Femur (tissue), 1 donor: ENCODE results near the gene C12orf75.
"Not testable (repeated sequence)": the region's sequence is repeated elsewhere in the genome, so short reads cannot be mapped to it uniquely, and the experiment has no call there.

Experiments used
- DNase-seq: peaks from one replicate; pipeline ENCODE4 v3.0.0-alpha.2; 2017

Gene C12orf75

DNA sequence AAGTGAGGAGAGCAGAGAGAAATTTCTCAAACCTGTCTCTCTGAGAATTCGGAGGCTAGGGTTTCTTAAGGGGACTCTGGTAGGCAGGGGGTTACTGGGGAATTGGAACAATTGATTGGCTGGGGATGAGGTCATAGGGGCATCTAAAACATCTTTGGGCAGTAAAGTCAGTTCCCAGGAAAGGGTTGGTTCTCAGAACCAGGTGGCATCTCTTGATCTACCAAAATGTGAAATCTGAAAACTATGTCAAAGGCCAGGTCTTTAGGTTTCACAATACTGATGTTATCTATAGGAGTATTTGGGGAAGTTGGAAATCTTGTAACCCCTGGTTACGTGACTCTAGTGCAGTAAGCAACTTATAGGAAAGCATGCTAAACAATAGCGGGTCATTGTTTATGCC lies 6.9 kb downstream of the C12orf75 start:
- no peak for DNase-seq

GRCh38 chr12:105338966-105339365 lies 8.5 kb downstream of the C12orf75 start:
- DNase-seq: no peak

GRCh38 chr12:105341010-105341409 lies 10.5 kb downstream of the C12orf75 start:
- DNase-seq: no peak

- not testable (repeated sequence) for DNase-seq
Observed at GRCh38 chr12:105341620-105342019, 11.1 kb downstream of the C12orf75 start.

GRCh38 chr12:105342464-105342863 lies 12.0 kb downstream of the C12orf75 start:
- no peak for DNase-seq

GRCh38 chr12:105343836-105344235 lies 13.3 kb downstream of the C12orf75 start:
- DNase-seq: no peak

- DNase-seq: no peak
Observed at GRCh38 chr12:105347499-105347898, 17.0 kb downstream of the C12orf75 start.

DNA sequence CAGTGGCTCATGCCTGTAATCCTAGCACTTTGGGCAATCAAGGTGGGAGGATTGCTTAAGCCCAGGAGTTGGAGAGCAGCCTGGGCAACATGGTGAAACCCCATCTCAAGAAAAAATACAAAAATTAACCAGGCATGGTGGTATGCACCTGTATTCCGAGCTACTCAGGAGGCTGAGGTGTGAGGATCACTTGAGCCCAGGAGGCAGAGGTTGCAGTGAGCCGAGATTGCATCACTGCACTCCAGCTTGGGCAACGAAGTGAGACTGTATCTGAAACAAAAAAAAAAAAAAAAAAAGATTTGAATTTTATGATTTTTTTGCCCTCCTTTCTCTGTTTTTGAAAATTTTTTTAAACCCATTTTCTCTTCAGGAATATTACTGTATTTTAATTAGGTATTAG lies 17.7 kb downstream of the C12orf75 start:
- DNase-seq: no peak

DNA sequence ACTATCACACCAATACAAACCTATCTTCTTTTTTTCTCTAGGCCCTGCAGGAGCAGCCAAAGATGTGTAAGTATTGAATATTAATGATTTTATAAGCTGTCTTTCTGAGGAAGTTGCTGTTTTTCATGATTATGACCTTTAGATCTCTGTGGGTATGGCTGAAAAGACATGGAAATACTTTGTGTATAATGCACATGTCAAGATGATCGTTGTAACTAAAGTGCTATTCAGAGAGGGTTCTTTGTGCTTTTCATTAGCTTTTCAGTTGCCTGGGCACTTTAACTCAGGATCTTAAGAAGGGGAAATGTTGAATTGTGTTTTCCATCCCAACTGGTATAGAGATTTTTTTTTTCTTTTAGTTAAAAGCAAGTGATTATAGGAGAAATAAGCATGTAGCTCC lies 18.1 kb downstream of the C12orf75 start:
- DNase-seq: no peak

- DNase-seq: no peak
Observed at GRCh38 chr12:105349138-105349537, 18.6 kb downstream of the C12orf75 start.

GRCh38 chr12:105351523-105351922 lies 21.0 kb downstream of the C12orf75 start:
- DNase-seq: no peak

DNA sequence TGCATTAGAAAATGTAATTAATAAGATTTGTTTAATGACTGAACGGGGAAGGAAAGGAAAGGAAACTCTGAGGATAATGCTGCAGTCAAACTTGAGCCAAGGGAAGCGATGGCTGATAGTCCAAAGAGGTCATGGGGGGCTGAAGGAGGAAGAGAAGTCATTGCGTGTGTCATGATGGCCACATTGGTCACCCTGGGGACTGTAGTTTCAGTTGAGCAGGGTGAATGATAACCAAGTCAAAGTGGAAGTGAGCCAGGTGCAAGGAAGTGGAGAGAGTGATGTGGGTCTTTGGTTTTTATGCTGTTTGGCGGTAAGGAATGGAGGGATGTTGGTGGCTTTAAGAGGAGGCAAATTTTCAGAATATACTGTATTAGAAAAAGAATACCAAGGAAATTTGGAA lies 21.6 kb downstream of the C12orf75 start:
- peak; percentile 24 for DNase-seq

DNA sequence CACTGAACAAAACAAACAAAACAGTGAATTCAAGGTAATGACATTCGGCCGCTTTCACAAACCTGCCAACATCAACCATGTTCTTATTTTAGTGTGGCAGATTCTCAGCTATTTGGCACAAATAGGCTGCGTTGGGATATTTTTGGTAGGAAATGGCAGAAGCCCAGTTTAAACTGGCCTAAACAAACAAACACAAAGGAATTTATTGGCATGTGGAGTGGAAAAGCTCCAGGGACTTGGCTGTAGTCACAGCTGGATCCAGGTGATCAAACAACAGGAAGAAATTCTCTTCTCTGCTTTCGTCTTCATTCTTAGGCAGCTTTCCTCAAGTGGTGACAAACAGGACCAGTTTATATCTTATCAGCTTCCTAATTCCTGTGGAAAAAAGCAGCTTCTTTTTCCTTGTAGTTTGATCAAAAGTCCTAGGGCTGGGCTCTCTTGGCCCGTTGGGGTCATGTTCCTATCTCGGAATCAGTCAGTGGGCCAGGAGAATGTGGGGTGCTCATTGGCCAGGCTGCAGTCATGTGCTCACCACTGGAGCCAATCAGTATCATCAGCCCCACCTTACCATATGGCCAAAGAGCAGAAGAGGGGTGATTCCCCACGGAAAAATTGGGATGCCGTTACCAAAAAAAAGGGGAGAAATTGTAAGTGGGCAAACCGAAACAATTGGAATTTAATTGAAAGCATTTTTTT lies 22.6 kb downstream of the C12orf75 start:
- DNase-seq: no peak

DNA sequence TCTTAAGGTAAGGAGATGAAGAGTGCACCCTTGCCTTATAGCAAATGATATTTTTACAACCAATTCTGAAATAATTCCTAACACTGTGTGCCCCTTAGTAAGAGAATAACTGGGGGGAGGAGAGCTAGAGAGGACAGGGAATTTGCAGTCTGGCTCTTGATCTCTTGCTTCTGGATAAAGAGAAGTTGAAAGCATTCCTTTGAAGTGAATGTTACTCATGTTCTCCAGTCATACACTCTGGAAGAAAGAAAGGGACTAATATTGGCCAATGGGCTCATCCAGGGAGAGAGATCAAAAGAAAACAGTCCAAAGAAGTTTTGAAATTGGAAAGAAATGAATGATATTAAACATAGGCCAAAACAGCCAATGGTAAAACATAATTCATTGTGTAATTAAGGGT lies 25.3 kb downstream of the C12orf75 start:
- DNase-seq: no peak

DNA sequence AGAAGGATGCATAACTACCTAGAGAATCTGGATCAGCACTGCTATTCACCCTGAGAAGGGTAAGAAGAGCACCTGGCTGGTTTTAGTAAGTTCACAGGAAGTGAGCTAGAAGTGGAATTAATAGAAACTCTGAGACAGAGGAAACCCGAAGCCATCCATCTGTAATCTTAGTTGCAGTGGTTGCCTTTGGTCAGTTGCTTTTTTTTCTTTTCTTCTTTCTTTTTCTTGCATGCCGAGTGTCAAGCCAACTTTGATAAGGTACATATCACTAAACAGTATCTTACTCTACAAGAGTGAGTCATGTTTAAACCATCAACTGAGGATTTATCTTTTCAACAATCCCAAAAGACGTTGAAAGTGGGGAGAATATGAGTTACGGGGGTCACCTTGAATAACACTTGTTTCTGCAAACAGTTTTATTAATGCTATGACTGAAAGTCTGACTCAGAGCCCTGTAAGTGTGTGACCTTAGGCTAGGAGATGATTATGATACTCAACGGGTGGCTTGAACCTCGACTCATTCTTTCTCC lies 26.7 kb downstream of the C12orf75 start:
- no peak for DNase-seq

GRCh38 chr12:105358789-105359188 lies 28.3 kb downstream of the C12orf75 start:
- DNase-seq: no peak

GRCh38 chr12:105359856-105360255 lies 29.4 kb downstream of the C12orf75 start:
- DNase-seq: no peak

- no peak for DNase-seq
Observed at GRCh38 chr12:105363890-105364289, 33.4 kb downstream of the C12orf75 start.

DNA sequence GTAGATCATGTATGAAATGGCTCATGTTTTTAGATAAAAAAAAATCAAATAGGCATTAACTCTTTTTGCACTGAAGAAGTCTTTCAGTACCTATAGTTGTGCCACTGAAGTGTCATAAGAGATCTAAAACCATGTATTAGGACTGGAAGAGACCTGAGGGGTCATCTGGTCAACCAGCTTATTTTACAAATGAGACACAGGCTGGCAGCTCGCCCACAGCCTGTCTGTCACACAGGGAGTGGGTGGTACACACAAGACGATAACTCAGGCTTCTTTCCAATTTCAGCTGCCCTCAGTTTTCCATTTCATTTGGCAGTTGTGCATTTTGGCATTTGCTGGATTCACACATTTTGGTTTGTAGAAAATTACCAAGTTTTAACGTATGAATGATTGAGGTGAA lies 34.7 kb downstream of the C12orf75 start:
- DNase-seq: no peak

GRCh38 chr12:105368047-105368646 lies 37.7 kb downstream of the C12orf75 start:
- DNase-seq: no peak

DNA sequence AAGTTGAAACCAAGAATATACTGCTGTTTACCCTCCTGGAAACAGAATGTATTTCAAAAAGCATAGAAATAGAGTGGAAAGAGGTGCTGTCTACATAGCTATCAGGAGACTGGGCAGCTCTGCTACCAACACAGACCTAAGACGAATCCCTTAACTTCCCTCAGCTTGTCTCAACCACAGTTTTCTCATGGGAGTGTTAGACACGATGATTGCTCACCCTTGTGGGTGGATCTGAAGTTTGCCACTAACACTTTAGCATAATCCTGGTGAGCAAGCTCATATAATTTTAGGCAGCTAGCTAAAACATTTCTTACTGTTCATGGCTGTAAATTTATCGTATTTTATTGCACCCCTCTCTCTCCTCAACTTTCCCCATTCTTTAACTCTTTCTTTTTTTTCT lies 38.5 kb downstream of the C12orf75 start:
- DNase-seq: no peak

GRCh38 chr12:105374303-105374702 lies 43.8 kb downstream of the C12orf75 start:
- no peak for DNase-seq

DNA sequence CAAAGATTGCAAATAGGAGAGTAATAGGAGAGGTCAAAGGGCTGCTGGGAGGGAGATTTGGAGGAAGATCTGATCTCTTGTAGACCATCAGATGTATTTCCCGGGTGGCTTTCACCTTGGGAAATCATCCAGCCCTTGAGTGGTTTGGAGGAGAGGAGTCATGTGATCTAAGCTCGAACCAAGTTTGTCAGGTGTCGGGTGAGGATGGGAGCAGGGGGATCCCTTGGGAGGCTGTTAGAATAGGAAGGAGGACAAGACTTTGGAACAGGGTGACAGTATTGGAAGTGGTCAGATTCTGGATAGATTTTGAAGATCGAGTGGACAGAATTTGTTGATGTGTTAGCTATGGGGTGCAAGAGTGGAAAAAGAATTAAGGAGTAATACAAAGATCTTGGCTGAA lies 46.6 kb downstream of the C12orf75 start:
- DNase-seq: no peak

GRCh38 chr12:105378911-105379310 lies 48.4 kb downstream of the C12orf75 start:
- DNase-seq: no peak
